OCI-M1 (cell line): ENCODE measurements around the gene STUB1.
"Not testable (repeated sequence)": the region's sequence is repeated elsewhere in the genome, so short reads cannot be mapped to it uniquely, and the experiment has no call there.

Experiments
- DNase-seq: peaks from one replicate; lab custom pipeline; 2025; lab: John Stamatoyannopoulos, UW

The STUB1 gene

GRCh38 chr16:678858-679813 is 1.1 kb upstream of the STUB1 start:
- DNase-seq = peak; percentile 80

GRCh38 chr16:680625-680945 is 375 bp downstream of the STUB1 start:
- DNase-seq = no peak

- DNase-seq = peak; percentile 60
Measured at GRCh38 chr16:680967-681745, 946 bp downstream of the STUB1 start.

GRCh38 chr16:681746-682427 is 1.7 kb downstream of the STUB1 start:
- peak; percentile 23 for DNase-seq

GRCh38 chr16:682493-683395 is 2.5 kb downstream of the STUB1 start:
- no peak for DNase-seq

GRCh38 chr16:683396-684070 is 3.3 kb downstream of the STUB1 start:
- peak; percentile 46 for DNase-seq

- peak; percentile 98 for DNase-seq
Measured at GRCh38 chr16:684071-684794, 4.0 kb downstream of the STUB1 start, which contains the start of gene JMJD8. Gene JMJD8, minus strand, starts transcription at chr16:684334. Its CDS starts 15 bp downstream, at chr16:684319.

- no peak for DNase-seq
Measured at GRCh38 chr16:684961-685696, 4.9 kb downstream of the STUB1 start.

GRCh38 chr16:685967-686366 is 5.8 kb downstream of the STUB1 start:
- peak; percentile 20 for DNase-seq

GRCh38 chr16:686459-687260 is 6.5 kb downstream of the STUB1 start:
- no peak for DNase-seq

- DNase-seq = no peak
Measured at GRCh38 chr16:687499-687898, 7.3 kb downstream of the STUB1 start.

GRCh38 chr16:689175-689897 is 9.1 kb downstream of the STUB1 start:
- no peak for DNase-seq

GRCh38 chr16:691242-691641 is 11.0 kb downstream of the STUB1 start:
- DNase-seq = not testable (repeated sequence)

- no peak for DNase-seq
Measured at GRCh38 chr16:692356-693108, 12.3 kb downstream of the STUB1 start.

GRCh38 chr16:693364-693763 is 13.2 kb downstream of the STUB1 start:
- DNase-seq = no peak

GRCh38 chr16:693766-694165 is 13.6 kb downstream of the STUB1 start:
- DNase-seq = no peak
